GM12875 (cell line): ENCODE results near the gene PEX10.

Source experiments
- H3K4me3 ChIP-seq: one replicate; pipeline ENCODE4 v1.5.1; 2011; ENCODE audit warnings: low read depth, low read length, control low read depth
- CTCF ChIP-seq: IDR thresholded peaks from 2 replicates; pipeline ENCODE4 v1.5.1; 2011; ENCODE audit warnings: low read depth, mild to moderate bottlenecking, control low read depth, inconsistent platforms, low read length, moderate library complexity, borderline replicate concordance; ENCODE audit not compliant: insufficient read depth

The PEX10 gene

GRCh38 chr1:2405588-2406295 is 6.6 kb downstream of the PEX10 start:
- no peak overlapping the region for H3K4me3 ChIP-seq
- TF ChIP-seq CTCF, result no peak

- H3K4me3 ChIP-seq, result no peak overlapping the region
- no peak for TF ChIP-seq CTCF
Measured at GRCh38 chr1:2404890-2405511, 7.4 kb downstream of the PEX10 start.

GRCh38 chr1:2404142-2404889 is 8.0 kb downstream of the PEX10 start:
- H3K4me3 ChIP-seq, result no peak overlapping the region
- no peak for TF ChIP-seq CTCF

- no peak for TF ChIP-seq CTCF
Measured at GRCh38 chr1:2403273-2403672, 9.1 kb downstream of the PEX10 start.

GRCh38 chr1:2402420-2402819 is 9.9 kb downstream of the PEX10 start:
- TF ChIP-seq CTCF, result no peak
- H3K4me3 ChIP-seq, result no peak overlapping the region

More at GRCh38 chr1:2403273-2403672, 9.1 kb downstream of the PEX10 start:
- H3K4me3 ChIP-seq, result no peak overlapping the region

GRCh38 chr1:2400950-2401649 is 11.3 kb downstream of the PEX10 start:
- no peak for TF ChIP-seq CTCF
- H3K4me3 ChIP-seq, result no peak overlapping the region
